ENCODE measurements around the gene ACTG1.

The ACTG1 gene

DNA sequence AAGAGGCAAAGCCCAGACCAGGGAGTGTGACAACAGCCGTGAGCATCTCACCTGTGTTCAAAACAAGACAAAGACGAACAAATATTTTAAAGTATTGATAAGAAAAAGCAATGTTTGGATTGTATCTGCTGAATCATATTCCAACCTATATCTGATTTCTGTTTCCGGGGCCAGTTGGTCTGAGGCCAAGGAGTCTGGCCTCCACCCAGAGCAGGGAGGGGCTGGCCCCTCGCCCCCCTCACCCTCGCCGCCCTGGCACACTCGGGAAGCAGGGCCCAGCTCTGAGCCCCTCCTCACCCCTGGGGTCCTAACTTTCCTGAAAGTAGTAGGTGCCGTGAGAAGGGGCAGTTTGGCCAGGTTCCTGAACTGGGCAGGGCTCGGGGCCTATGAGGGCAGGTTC is 48.0 kb downstream of the ACTG1 start:
- no peak for DNase-seq (ENCODE audit: low read depth in 2 of 2)

GRCh38 chr17:81463506-81463905 is 49.1 kb downstream of the ACTG1 start:
- no peak for DNase-seq (ENCODE audit: low read depth in 2 of 2)

DNA sequence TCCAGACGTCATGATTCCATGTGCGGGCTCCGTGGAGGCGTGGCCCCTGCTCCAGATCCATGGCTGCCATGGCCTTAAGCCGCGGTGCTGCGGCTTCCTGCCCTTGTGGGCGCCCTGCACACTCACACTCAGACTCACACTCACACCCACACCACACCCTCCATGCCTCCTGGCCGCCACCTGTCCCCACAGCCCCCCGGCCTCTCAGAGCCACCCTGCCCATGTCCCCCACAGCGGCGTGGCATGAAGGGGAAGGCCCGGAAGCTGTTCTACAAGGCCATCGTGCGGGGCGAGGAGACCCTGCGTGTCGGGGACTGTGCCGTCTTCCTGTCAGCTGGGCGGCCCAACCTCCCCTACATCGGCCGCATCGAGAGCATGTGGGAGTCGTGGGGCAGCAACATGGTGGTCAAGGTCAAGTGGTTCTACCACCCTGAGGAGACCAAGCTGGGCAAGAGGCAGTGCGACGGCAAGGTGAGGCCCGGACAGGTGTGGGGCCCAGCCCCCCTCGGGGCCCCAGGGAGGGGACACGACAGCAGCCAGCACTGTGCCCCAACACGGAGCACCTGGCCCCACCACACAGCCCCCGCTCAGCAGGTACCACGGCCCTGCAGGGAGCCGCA is 50.0 kb downstream of the ACTG1 start:
- DNase-seq (ENCODE audit: low read depth in 2 of 2), result no peak

DNA sequence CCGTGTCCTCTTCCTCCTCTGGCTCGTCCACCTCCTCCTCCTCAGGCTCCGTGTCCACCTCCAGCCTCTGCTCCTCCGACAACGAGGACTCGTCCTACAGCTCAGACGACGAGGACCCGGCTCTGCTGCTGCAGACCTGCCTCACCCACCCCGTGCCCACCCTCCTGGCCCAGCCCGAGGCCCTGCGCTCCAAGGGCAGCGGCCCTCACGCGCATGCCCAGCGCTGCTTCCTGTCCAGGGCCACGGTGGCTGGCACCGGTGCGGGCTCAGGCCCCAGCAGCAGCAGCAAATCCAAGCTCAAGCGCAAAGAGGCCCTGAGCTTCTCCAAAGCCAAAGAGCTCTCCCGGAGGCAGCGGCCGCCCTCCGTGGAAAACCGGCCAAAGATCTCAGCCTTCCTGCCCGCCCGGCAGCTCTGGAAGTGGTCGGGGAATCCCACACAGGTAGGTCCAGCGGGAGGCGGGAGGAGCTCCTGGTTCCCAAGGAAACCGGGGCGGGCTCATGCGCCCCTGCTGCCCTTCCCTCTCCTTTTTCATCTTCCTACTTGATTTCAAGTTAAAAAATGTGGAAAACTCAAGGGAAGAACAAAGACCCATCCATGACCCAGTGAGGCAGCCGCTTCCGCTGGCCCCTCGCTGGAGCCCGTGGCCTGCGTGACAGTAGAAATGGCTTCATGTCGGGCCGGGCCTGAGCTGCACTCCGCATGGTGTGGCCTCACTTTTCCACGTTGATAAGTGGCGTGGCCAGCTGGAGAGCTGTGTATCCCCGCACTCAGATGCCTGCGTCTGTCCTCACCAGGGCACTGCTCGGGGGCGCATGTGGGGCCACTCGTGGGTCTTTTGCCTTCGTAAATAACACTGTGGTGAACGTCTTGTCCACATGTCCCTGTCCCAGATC is 50.7 kb downstream of the ACTG1 start:
- no peak for DNase-seq (ENCODE audit: low read depth in 2 of 2)

DNA sequence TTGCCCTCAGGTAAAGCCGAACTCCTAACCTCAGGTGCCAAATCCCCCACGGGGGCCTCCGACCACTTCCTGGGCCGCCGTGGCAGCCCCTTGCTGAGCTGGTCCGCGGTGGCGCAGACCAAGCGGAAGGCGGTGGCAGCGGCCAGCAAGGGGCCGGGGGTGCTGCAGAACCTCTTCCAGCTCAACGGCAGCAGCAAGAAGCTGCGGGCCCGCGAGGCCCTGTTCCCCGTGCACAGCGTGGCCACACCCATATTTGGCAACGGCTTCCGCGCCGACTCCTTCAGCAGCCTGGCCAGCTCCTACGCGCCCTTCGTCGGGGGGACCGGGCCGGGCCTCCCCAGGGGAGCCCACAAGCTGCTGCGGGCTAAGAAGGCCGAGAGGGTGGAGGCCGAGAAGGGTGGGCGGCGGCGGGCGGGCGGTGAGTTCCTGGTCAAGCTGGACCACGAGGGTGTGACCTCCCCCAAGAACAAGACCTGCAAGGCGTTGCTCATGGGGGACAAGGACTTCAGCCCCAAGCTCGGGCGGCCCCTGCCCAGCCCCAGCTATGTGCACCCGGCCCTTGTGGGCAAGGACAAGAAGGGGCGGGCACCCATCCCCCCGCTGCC is 51.6 kb downstream of the ACTG1 start:
- no peak for DNase-seq (ENCODE audit: low read depth in 2 of 2)
